IPS-NIHi11 (cell line): ENCODE measurements around the gene TNK1.

ENCODE experiments used
- DNase-seq: peaks from one replicate; pipeline ENCODE4 v3.0.0; 2012; ENCODE audit warnings: mixed read lengths, low spot score

Gene TNK1

DNA sequence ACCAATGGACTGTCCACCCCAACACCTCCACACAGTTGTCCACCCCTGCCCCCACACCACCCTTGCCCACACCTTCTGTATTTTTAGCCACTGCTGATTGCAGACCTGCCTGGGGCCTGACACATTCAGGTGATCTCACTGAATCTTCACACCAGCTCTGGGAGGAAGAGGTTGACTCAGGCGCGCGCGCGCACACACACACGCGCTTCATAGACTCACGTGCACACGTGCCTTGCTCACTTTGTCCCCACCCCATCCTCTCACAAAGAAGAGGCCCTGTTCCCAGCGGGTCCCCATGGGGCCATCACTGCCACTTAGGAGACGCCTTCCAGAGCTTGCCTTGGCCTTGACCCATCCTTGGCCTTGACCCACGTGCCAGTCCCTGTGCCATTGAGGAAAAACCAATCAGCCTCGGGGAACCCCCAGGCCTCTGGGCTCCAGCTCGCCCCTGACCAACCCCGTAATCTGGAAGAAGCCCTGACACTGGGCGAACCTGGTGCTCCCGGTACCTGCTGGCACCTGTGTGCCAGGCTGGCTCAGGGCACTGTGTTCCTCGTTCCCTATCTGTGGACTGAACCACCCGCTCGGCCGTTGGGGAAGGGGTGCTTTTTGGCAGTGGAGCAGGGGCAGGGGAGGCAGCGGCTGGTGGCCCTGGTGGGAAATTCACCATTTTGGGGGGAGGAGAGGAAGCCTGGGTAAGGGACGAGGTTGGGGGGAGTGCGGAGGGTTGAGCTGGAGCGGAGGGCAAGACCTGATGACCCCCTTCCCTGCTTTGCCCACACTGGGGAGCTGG is 29.9 kb downstream of the TNK1 start:
- DNase-seq, result no peak

GRCh38 chr17:7411427-7411750 is 30.5 kb downstream of the TNK1 start:
- no peak for DNase-seq

GRCh38 chr17:7413346-7413985 is 32.6 kb downstream of the TNK1 start:
- no peak for DNase-seq

GRCh38 chr17:7414837-7415236 is 33.9 kb downstream of the TNK1 start:
- no peak for DNase-seq

GRCh38 chr17:7415784-7416183 is 34.9 kb downstream of the TNK1 start:
- DNase-seq, result no peak

GRCh38 chr17:7416323-7416722 is 35.4 kb downstream of the TNK1 start:
- DNase-seq, result no peak

GRCh38 chr17:7417056-7417655 is 36.3 kb downstream of the TNK1 start:
- DNase-seq, result no peak

GRCh38 chr17:7418472-7419152 is 37.7 kb downstream of the TNK1 start:
- no peak for DNase-seq

DNA sequence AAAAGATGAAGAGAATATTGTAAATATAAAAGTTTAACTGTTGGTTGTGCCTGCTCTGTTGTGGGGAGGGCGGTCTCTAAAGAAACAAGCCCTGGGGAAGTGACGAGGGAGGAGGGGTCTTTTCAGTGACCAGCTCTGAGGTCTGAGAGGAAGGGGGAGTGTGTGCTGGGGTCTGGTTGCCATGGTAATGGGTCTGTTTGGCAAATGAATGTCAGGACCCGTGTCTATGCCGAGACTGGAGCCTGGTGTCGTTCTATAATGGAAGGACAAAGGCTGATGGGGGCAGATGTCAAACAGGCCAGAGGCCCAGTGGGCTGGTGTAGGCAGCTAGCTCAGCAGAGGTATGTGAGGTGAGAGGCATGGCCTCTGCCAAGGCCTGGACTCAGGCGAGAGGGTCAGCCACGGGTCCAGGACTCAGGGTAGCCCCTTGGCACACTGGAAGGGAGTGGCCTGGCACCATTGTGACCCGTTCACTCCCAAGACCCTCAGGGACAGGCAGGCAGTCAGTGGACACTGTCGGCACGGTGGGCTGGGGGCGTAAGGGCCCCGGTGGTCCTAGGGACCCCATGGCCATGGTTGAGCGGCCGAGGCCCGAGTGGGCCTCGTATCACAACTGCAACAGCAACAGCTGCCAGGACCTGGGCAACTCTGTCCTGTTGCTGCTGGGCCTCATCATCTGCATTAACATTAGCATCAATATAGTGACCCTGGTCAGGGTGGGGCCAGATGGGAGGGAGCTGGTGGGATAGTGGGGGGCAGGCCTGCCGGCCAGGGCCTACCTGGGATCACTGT is 39.1 kb downstream of the TNK1 start, which contains the start of gene SPEM1:
SPEM1 (plus strand) TSS at position 506 of the 792 bp plus-strand sequence; CDS start at position 567, 61 bp downstream.
- DNase-seq, result no peak

GRCh38 chr17:7421186-7421585 is 40.3 kb downstream of the TNK1 start:
- no peak for DNase-seq

- no peak for DNase-seq
These were observed 42.8 kb downstream of the TNK1 start for GRCh38 chr17:7423679-7424078.

DNA sequence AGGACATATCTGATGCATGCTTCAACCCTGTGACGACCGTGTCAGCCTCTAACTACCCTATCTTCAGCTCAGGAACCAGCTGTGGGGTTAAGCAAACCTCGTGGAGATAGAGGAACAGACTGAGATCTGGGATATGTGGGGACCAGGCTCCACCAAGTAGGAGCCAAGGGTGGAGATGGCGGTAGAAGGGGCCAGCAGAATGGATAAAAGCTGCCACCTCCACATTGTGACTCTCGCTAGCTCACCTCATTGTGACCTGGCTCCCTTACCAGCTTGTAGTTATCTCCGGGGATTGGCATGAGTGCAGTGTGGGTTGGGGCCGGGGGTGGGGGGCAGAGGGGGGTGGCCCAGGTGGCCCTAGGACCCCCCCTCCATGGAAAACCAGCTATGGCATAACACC is 44.4 kb downstream of the TNK1 start, which contains the start of gene SPEM2:
SPEM2 (plus strand) TSS at position 301 of the 400 bp plus-strand sequence; CDS start at position 374, 73 bp downstream.
- DNase-seq, result no peak

- DNase-seq, result no peak
These were observed 44.9 kb downstream of the TNK1 start for GRCh38 chr17:7425756-7426155.

GRCh38 chr17:7426203-7426863 is 45.4 kb downstream of the TNK1 start:
- DNase-seq, result no peak

DNA sequence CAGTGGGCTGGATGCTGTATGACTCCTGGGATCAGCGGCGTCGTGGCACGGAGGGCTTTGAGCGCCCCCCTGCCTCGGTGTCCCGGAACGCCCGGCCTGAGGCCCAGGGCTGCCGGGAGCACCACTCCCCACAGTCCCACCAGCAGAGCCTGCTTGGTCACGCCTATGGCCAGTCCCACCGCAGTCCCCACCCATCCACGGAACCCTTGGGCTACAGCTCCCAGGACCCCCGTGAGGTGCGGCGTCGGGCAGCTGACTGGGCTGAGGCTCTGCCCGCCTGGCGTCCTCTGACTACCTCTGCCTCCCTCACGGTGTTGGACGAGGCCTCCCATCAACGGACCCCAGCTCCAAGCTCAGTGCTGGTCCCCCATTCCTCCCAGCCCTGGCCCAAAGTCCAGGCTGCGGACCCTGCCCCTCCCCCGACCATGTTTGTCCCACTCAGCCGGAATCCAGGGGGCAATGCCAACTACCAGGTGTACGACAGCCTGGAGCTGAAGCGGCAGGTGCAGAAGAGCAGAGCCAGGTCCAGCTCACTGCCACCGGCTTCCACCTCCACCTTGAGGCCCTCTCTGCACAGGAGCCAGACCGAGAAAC is 46.1 kb downstream of the TNK1 start:
- no peak for DNase-seq

DNA sequence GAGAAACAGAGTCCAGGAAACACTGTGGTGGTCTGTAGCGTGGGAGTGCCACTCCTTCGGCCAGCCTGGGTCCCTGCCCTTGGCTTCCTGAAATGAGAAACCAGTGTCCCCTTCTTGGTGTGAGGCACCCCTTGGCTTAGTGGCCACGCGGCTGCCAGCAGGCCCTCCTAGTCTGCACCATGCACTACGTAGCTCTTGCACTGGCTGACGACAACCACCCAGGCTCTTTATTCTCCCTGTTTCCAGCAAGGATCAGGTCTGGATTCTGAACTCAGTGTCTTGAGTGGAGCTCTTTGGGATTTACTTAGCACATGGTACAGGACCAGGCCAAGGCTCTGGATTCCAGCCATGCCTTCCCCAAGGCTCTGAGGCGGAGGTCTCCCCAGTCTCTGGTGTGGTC is 46.7 kb downstream of the TNK1 start:
- no peak for DNase-seq

GRCh38 chr17:7428557-7428956 is 47.7 kb downstream of the TNK1 start, which contains the start of gene SPEM3:
Gene SPEM3, plus strand, starts transcription at chr17:7428857. Its CDS starts 46 bp downstream, at chr17:7428903.
- no peak for DNase-seq

- no peak for DNase-seq
These were observed 48.8 kb downstream of the TNK1 start for GRCh38 chr17:7429722-7430121.

- DNase-seq, result no peak
These were observed 50.3 kb downstream of the TNK1 start for GRCh38 chr17:7431231-7431630.

DNA sequence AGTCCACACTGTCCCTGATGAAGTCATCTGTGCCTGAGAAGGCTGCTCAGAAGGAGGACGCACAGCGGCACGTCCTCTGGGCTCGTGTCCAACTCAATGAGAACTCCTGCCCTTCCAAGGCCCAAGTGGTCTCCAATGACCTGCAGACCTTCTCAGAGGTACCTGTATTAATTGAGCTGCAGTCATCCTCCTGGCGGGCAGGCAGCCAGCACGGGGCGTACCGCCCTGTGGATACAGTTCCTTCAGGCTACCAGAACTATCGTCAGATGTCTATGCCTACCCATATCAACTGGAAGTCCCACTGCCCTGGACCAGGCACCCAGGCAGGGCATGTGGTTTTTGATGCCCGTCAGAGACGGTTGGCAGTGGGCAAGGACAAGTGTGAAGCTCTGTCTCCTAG is 51.4 kb downstream of the TNK1 start:
- no peak for DNase-seq
